HepG2 (cell line): ENCODE data around the gene TMEM9. TPM values are rescaled to one million over a fixed set of nuclear protein-coding genes. Genes with fewer than 3 reads are reported as not detected.

Experiments
- FOXM1 ChIP-seq: sonication (generic); formaldehyde crosslinking; IDR thresholded peaks from 2 replicates; pipeline ENCODE4 v1.5.0; 2020; ENCODE audit warnings: missing genetic modification reagents
- HNRNPK ChIP-seq: fragments of 200-400 bp; formaldehyde crosslinking; IDR thresholded peaks from 2 replicates; pipeline ENCODE4 v1.6.1; 2018; ENCODE audit warnings: low read length, low read depth, moderate library complexity, mild to moderate bottlenecking; ENCODE audit not compliant: poor library complexity, severe bottlenecking
- KAT2B ChIP-seq: fragments of 150-350 bp; IDR thresholded peaks from 2 replicates; pipeline ENCODE4 v1.6.1; 2014; ENCODE audit warnings: low read depth, low read length, borderline replicate concordance
- MEIS1 ChIP-seq: sonication (generic); formaldehyde crosslinking; IDR thresholded peaks from 2 replicates; pipeline ENCODE4 v1.9.0; 2021; ENCODE audit warnings: mild to moderate bottlenecking, missing genetic modification reagents, moderate library complexity, borderline replicate concordance
- NFAT5 ChIP-seq: sonication (generic); formaldehyde crosslinking; IDR thresholded peaks from 2 replicates; pipeline ENCODE4 v1.4.0; 2020; ENCODE audit warnings: missing genetic modification reagents
- POGK ChIP-seq: sonication (generic); formaldehyde crosslinking; conservative IDR thresholded peaks from 2 replicates; pipeline ENCODE4 v1.8.0; 2022; ENCODE audit warnings: mild to moderate bottlenecking, moderate library complexity, missing genetic modification reagents
- PRDM10 ChIP-seq: sonication (generic); formaldehyde crosslinking; IDR thresholded peaks from 2 replicates; pipeline ENCODE4 v1.4.0; 2020; ENCODE audit warnings: low read depth, missing genetic modification reagents
- RBM39 ChIP-seq: fragments of 200-400 bp; formaldehyde crosslinking; IDR thresholded peaks from one replicate; pipeline ENCODE4 v1.6.1; 2018; ENCODE audit warnings: antibody characterized with exemption, mild to moderate bottlenecking, low read depth, low read length; ENCODE audit not compliant: poor library complexity, severe bottlenecking
- SMARCC2 ChIP-seq: fragments of 450-650 bp; IDR thresholded peaks from 2 replicates; pipeline ENCODE4 v1.6.1; 2017; ENCODE audit warnings: antibody characterized with exemption, mild to moderate bottlenecking
- TOE1 ChIP-seq: sonication (generic); formaldehyde crosslinking; IDR thresholded peaks from 2 replicates; pipeline ENCODE4 v1.4.0; 2020; ENCODE audit warnings: mild to moderate bottlenecking, missing genetic modification reagents
- XRCC5 ChIP-seq: fragments of 200-400 bp; formaldehyde crosslinking; optimal IDR thresholded peaks from 2 replicates; pipeline ENCODE3; 2017; ENCODE audit warnings: mild to moderate bottlenecking, low read length
- ZBTB39 ChIP-seq: sonication (generic); formaldehyde crosslinking; IDR thresholded peaks from 2 replicates; pipeline ENCODE4 v1.5.0; 2020; ENCODE audit warnings: missing genetic modification reagents
- ZNF205 ChIP-seq: IDR thresholded peaks from 2 replicates; pipeline ENCODE4 v1.6.1; 2018; ENCODE audit warnings: missing biosample characterization, missing genetic modification reagents
- ZNF484 ChIP-seq: sonication (generic); formaldehyde crosslinking; IDR thresholded peaks from 2 replicates; pipeline ENCODE4 v1.5.1; 2020; ENCODE audit warnings: mild to moderate bottlenecking, low read depth, missing genetic modification reagents, borderline replicate concordance
- polyA plus RNA-seq, 8 experiments: library from polyadenylated mRNA; depleted of rRNA in 3 of 8; stranded (reverse) in 7 of 8; unstranded in 1 of 8; fragments of >200 nt; fragmentation: Illumina TruSeq in 4 of 8; extraction: Trizol in 4 of 8; gene quantifications; 2 replicates each; pipeline versions ENCODE4 v1.2.1 to v1.2.3, GENCODE V29; 2011 to 2016; ENCODE audit warnings: low read depth in 4 of 8, missing spikeins in 1 of 8, mixed read lengths in 1 of 8; ENCODE audit not compliant: insufficient read depth in 1 of 8
- total RNA-seq, 5 experiments: library from RNA; depleted of rRNA; stranded (reverse); fragments of >200 nt; fragmentation: Illumina TruSeq; extraction: Trizol; gene quantifications; 2 replicates each; pipeline ENCODE4 v1.2.3, GENCODE V29; 2016; ENCODE audit warnings: low read depth in 1 of 5

Gene TMEM9
- total and polyA plus RNA-seq, 2 of the 13 experiments (the other 11 are each of a cell fraction or from before 2014, with no cell fraction given): 60.9 to 102 TPM

GRCh38 chr1:201171063-201172036 lies 17.1 kb upstream of the TMEM9 start (continued):
- TF ChIP-seq NFAT5 (no peak), FOXM1 (CRISPR knock-in tag) (no peak), ZNF205 (no peak), ZBTB39 (CRISPR knock-in tag) (no peak), MEIS1 (CRISPR knock-in tag) (no peak), PRDM10 (CRISPR knock-in tag) (no peak; the same call in 1 of the 2 replicates), KAT2B (no peak), POGK (no peak), RBM39 (peak; percentile 88), HNRNPK (no peak), ZNF484 (CRISPR knock-in tag) (no peak), XRCC5 (no peak), TOE1 (CRISPR knock-in tag) (no peak), SMARCC2 (no peak)
